AG04450 (cell line): ENCODE data around the gene SGPL1. TPM values are rescaled to one million over a fixed set of nuclear protein-coding genes. Genes with fewer than 3 reads are reported as not detected.

Experiments
- CTCF ChIA-PET: fragments of 300-600, 350-600 bp; formaldehyde crosslinking; extraction: SDS; loops from one replicate; lab custom pipeline; 2022; ENCODE audit warnings: antibody characterized with exemption, inconsistent platforms; lab: Charles Lee
- POLR2A ChIA-PET: fragments of 350-600 bp; formaldehyde crosslinking; extraction: SDS; loops from one replicate; lab custom pipeline; 2021; ENCODE audit warnings: antibody characterized with exemption, inconsistent platforms; lab: Yijun Ruan, JAX
- DNase-seq: peaks from one replicate; pipeline ENCODE4 v3.0.0-alpha.2; 2011; ENCODE audit warnings: low read depth, low spot score
- H3K27ac ChIP-seq: one replicate; pipeline ENCODE4 v1.5.1; 2012; ENCODE audit warnings: low read depth, low read length, control low read depth
- H3K27me3 ChIP-seq: one replicate; pipeline ENCODE4 v1.6.0; 2012; ENCODE audit warnings: low read length; ENCODE audit not compliant: control insufficient read depth, insufficient read depth
- H3K4me3 ChIP-seq: 2 replicates; pipeline ENCODE4 v1.5.1; 2011; ENCODE audit warnings: mild to moderate bottlenecking, low read depth, low read length, control low read depth
- H3K9me3 ChIP-seq: 2 replicates; pipeline ENCODE4 v1.5.1; 2012; ENCODE audit warnings: low read length; ENCODE audit not compliant: control insufficient read depth, insufficient read depth
- CTCF ChIP-seq: IDR thresholded peaks from 2 replicates; pipeline ENCODE4 v1.5.1; 2011; ENCODE audit warnings: low read depth, low read length, control low read depth, inconsistent platforms
- polyA plus RNA-seq: library from polyadenylated mRNA; depleted of rRNA; stranded (reverse); fragments of >200 nt; gene quantifications from 2 replicates; pipeline ENCODE4 v1.2.3, GENCODE V29; 2011

The SGPL1 gene
- polyA plus RNA-seq, 1 experiment, result 30.8 TPM

DNA sequence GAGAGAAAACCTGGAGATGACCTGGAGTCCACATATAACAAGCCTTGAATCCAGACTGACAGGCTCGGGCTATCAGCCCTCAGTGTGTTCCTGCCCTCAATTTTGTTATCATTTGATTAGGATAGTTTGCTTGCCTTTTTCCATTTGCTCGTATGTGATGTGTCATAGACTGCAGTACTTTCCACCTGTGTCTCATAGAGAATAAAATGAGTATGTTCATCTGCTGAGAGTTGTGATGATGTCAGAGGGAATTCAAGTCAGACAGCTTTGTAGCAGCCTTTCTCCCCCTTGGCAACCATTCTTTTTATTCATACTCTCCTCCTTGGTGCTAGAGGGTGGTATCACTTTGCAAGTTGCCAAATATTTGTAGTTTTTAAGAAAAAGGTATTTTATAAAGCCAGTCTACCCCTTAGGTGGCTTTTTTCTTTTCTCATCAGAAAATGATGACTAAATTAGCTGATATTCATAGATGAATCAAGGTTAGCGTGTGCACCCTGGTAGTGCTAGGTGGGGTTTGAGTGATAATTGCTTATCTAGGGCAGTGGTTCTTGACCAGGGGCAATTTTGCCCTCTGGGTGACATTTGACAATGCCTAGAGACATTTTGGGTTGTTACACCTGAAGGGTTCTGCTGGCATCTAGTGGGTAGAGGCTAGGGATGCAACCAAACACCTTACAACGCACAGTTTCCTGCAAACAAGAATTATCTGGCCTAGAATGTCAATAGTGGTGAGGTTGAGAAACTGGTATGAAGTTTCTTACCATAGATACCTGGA, 5.4 kb downstream of the SGPL1 start:
- ChIA-PET CTCF (interaction anchor here (0.6 to 1.3 kb wide), 4 partner anchors 18 to 262 kb away, joined by 3 to 6 read pairs (median 4); no protein-coding TSS in a partner anchor), POLR2A (no interaction called here)
- no peak for TF ChIP-seq CTCF
- Histone ChIP-seq H3K27me3 (no peaks in the 10 kb centered on the region), H3K27ac (no peak overlapping the region), H3K9me3 (no peaks in the 10 kb centered on the region; the same call in 1 of the 2 replicates), H3K4me3 (no peak overlapping the region)
- DNase-seq, result no peak

DNA sequence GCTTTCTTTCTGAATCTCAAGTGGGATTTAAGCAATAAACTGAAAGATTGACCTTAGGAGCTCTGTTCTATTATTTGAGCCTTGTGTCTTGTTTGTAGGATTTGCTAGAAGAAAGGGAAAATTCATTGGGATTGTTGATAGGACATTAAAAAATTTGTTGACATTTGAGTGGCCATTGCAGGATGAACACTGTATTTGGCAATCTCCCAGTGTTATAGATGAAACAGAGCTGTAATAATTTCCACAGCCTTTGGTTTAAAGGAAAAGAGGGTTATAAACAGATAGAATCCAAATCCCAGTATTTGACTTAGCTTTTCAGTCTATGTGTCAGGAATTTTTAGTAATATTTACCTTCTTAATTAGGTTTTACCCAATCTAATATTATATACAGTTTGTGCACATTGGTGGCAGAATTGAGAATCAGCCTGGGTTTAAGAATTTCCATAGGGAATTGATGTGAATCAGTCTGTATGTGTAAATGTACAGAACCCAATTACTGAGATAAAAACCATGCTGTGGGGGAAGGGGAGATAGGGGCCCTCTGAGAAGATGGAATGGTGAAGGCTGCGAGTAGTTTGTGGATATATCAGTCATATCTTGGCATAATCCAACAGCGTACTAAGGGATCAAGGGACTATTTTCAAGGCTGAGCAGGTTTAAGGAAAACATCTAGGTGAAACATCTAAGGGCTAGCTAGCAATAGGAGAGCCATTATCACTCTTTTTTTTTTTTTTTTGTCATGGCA, 6.5 kb downstream of the SGPL1 start:
- CTCF ChIA-PET, result interaction anchor here (0.7 to 1.3 kb wide), 4 partner anchors 55 to 271 kb away, joined by 3 to 6 read pairs (median 3); no protein-coding TSS in a partner anchor
- Histone ChIP-seq H3K9me3 (no peaks in the 10 kb centered on the region), H3K27me3 (no peaks in the 10 kb centered on the region), H3K4me3 (no peak overlapping the region), H3K27ac (no peak overlapping the region)
- POLR2A ChIA-PET, result no interaction called here
- no peak for TF ChIP-seq CTCF
- no peak for DNase-seq

GRCh38 chr10:70827086-70827757, 11.5 kb downstream of the SGPL1 start:
- Histone ChIP-seq H3K9me3 (no peaks in the 10 kb centered on the region), H3K27ac (no peak overlapping the region), H3K27me3 (no peaks in the 10 kb centered on the region), H3K4me3 (no peak overlapping the region)
- ChIA-PET POLR2A (no interaction called here), CTCF (interaction anchor here (0.8 to 1.3 kb wide), 2 partner anchors 10 to 267 kb away, joined by 3 read pairs; no protein-coding TSS in a partner anchor)
- DNase-seq, result no peak
- TF ChIP-seq CTCF, result no peak

DNA sequence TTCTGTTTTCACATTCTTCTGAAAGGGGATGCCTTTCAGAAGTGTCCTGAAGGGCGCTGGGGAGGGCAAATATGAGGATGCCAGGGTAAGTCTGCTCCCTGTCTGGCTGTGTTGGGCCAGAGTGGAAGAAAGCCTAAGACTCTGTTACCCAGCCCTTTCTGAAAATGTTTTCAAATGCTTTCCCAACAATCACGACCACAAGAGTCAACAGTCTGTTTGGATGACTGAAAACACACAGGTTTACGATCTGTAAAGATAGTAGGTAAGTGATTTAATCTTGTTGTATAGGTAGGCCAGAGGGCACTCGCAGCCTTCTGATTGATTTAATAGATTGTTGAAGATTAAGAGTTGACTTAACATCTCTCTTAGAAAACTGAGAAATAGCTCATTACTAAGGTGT, 13.2 kb downstream of the SGPL1 start:
- no peak for DNase-seq
- POLR2A ChIA-PET, result no interaction called here
- no peaks in the 10 kb centered on the region for H3K27me3 ChIP-seq
- no peaks in the 10 kb centered on the region for H3K9me3 ChIP-seq
- H3K27ac ChIP-seq, result no peak overlapping the region
- no peak overlapping the region for H3K4me3 ChIP-seq
- no peak for TF ChIP-seq CTCF
- CTCF ChIA-PET, result interaction anchor here (1.6 kb wide), 1 partner anchor 11 kb away, joined by 4 read pairs; no protein-coding TSS in a partner anchor
